ENCODE results near the gene PDGFRB. TPM values are rescaled to one million over a fixed set of nuclear protein-coding genes. Genes with fewer than 3 reads are reported as not detected.
A peak's percentile ranks its signal among the peaks of the same experiment; 100 is the strongest.

PDGFRB gene
- polyA plus RNA-seq, 3 donors: 0.04 to 0.99 (median 0.20) TPM

- H2AFZ ChIP-seq (ENCODE audit: insufficient read depth, low read depth, low read length, poor library complexity, severe bottlenecking): no peak overlapping the region
- H3K27me3 Mint-ChIP-seq (ENCODE audit: low read depth in 3 of 3): peaks cover 39 to 57% (median 56%) of the 10 kb centered on the region in 3 donors
- H3K36me3 Mint-ChIP-seq: no peaks in the 10 kb centered on the region
- intact Hi-C loops (cut with micrococcal nuclease): no loop called here
- H3K4me1 Mint-ChIP-seq: peaks cover 22% of the 10 kb centered on the region
- 70% methylated on average over 2 of the region's 16 CpGs for WGBS (ENCODE audit: insufficient coverage)
- peaks cover 0 to 3% (median 0%) of the 10 kb centered on the region in 7 donors for H3K9me3 Mint-ChIP-seq
- no peak for TF ChIP-seq CTCF (IDR thresholded peaks at IDR 0.05)
- H3K4me3 Mint-ChIP-seq: peak overlapping the region in 1 of 2 donors; percentile 67
- no peaks in the 10 kb centered on the region for H4K20me1 ChIP-seq (ENCODE audit: insufficient read depth, low read length)
- peaks cover 24 to 46% of the 10 kb centered on the region in 2 donors for H3K27me3 ChIP-seq (ENCODE audit: control insufficient read depth in 2 of 2, insufficient read depth in 2 of 2, low read length in 2 of 2)
- H3K27ac ChIP-seq (ENCODE audit: low read depth in 1 of 2, low read length in 2 of 2): no peak overlapping the region
- H3K79me2 ChIP-seq (ENCODE audit: insufficient read depth, low read length): no peaks in the 10 kb centered on the region
- H3K9me3 ChIP-seq (replicated peaks in 1 of 2; ENCODE audit: control insufficient read depth in 1 of 2, insufficient read depth in 1 of 2, low read length in 2 of 2): no peaks in the 10 kb centered on the region
- no peak overlapping the region for H3K4me2 ChIP-seq (replicated peaks; ENCODE audit: extremely low read depth, low read length, poor library complexity, severe bottlenecking)
- H3K36me3 ChIP-seq (replicated peaks in 1 of 2; ENCODE audit: control insufficient read depth in 1 of 2, insufficient read depth in 2 of 2, low read length in 2 of 2): no peaks in the 10 kb centered on the region
- H3K9ac ChIP-seq (ENCODE audit: insufficient read depth, low read length, poor library complexity, severe bottlenecking): no peak overlapping the region
- no peak overlapping the region for H3K4me3 ChIP-seq (replicated peaks in 1 of 3; ENCODE audit: low read depth in 2 of 3, low read length in 3 of 3)
- DNase-seq: no peak
- peaks cover 14% of the 10 kb centered on the region in 2 donors for H3K4me1 ChIP-seq (ENCODE audit: control insufficient read depth in 1 of 2, insufficient read depth in 2 of 2, low read length in 2 of 2)
- H3K27ac Mint-ChIP-seq: no peak overlapping the region
These were observed 34.9 kb upstream of the PDGFRB start for GRCh38 chr5:150190503-150190979.

- H2AFZ ChIP-seq (ENCODE audit: insufficient read depth, low read depth, low read length, poor library complexity, severe bottlenecking): no peak within 1 kb of the TSS
- Mint-ChIP-seq H3K27ac (peak within 1 kb of the TSS in 2 of 7 donors; percentile 60 to 61), H3K4me3 (peak within 1 kb of the TSS in 1 of 2 donors; percentile 70), H3K4me1 (peaks cover 29% of the 10 kb centered on the region), H3K9me3 (peaks cover 0 to 3% (median 0%) of the 10 kb centered on the region in 7 donors), H3K36me3 (no peaks in the 10 kb centered on the region), H3K27me3 (ENCODE audit: low read depth in 3 of 3) (peaks cover 36 to 56% (median 54%) of the 10 kb centered on the region in 3 donors)
- no peak for DNase-seq
- intact Hi-C loops (cut with micrococcal nuclease): no loop called here
- no peak for TF ChIP-seq CTCF (IDR thresholded peaks at IDR 0.05)
- H3K4me2 ChIP-seq (replicated peaks; ENCODE audit: extremely low read depth, low read length, poor library complexity, severe bottlenecking): no peak within 1 kb of the TSS
- peaks cover 24 to 46% of the 10 kb centered on the region in 2 donors for H3K27me3 ChIP-seq (ENCODE audit: control insufficient read depth in 2 of 2, insufficient read depth in 2 of 2, low read length in 2 of 2)
- H3K4me1 ChIP-seq (ENCODE audit: control insufficient read depth in 1 of 2, insufficient read depth in 2 of 2, low read length in 2 of 2): peaks cover 20% of the 10 kb centered on the region in 2 donors
- H4K20me1 ChIP-seq (ENCODE audit: insufficient read depth, low read length): no peaks in the 10 kb centered on the region
- H3K9me3 ChIP-seq (replicated peaks in 1 of 2; ENCODE audit: control insufficient read depth in 1 of 2, insufficient read depth in 1 of 2, low read length in 2 of 2): no peaks in the 10 kb centered on the region
- H3K27ac ChIP-seq (ENCODE audit: low read depth in 1 of 2, low read length in 2 of 2): no peak within 1 kb of the TSS
- no peaks in the 10 kb centered on the region for H3K36me3 ChIP-seq (replicated peaks in 1 of 2; ENCODE audit: control insufficient read depth in 1 of 2, insufficient read depth in 2 of 2, low read length in 2 of 2)
- no peak within 1 kb of the TSS for H3K4me3 ChIP-seq (replicated peaks in 1 of 3; ENCODE audit: low read depth in 2 of 3, low read length in 3 of 3)
- 4% methylated on average over 54 of the region's 58 CpGs for WGBS (ENCODE audit: insufficient coverage)
- no peaks in the 10 kb centered on the region for H3K79me2 ChIP-seq (ENCODE audit: insufficient read depth, low read length)
- no peak within 1 kb of the TSS for H3K9ac ChIP-seq (ENCODE audit: insufficient read depth, low read length, poor library complexity, severe bottlenecking)
These were observed 34.3 kb upstream of the PDGFRB start, which contains the start of gene SLC6A7 for GRCh38 chr5:150189728-150190502. SLC6A7 (plus strand) TSS chr5:150190062; CDS start chr5:150190328, 266 bp downstream.
